Glomerular visceral epithelial cell (primary cell): ENCODE results near the gene GALNT18.

Source experiments
- DNase-seq: peaks from one replicate; pipeline ENCODE4 v3.0.0-alpha.2; 2016; ENCODE audit errors: extremely low spot score

Gene GALNT18

GRCh38 chr11:11436715-11437313 lies 185.0 kb downstream of the GALNT18 start:
- DNase-seq: no peak

GRCh38 chr11:11435635-11436034 lies 186.2 kb downstream of the GALNT18 start:
- DNase-seq: no peak

GRCh38 chr11:11433960-11434359 lies 187.8 kb downstream of the GALNT18 start:
- no peak for DNase-seq

- no peak for DNase-seq
Observed at GRCh38 chr11:11432621-11433319, 189.0 kb downstream of the GALNT18 start.

GRCh38 chr11:11430431-11430830 lies 191.4 kb downstream of the GALNT18 start:
- no peak for DNase-seq

- DNase-seq: no peak
Observed at GRCh38 chr11:11428714-11429113, 193.1 kb downstream of the GALNT18 start.

- no peak for DNase-seq
Observed at GRCh38 chr11:11427542-11427941, 194.3 kb downstream of the GALNT18 start.

GRCh38 chr11:11427140-11427539 lies 194.7 kb downstream of the GALNT18 start:
- no peak for DNase-seq

GRCh38 chr11:11426226-11426952 lies 195.4 kb downstream of the GALNT18 start:
- DNase-seq: no peak

- no peak for DNase-seq
Observed at GRCh38 chr11:11425806-11426205, 196.0 kb downstream of the GALNT18 start.

- no peak for DNase-seq
Observed at GRCh38 chr11:11424688-11425087, 197.1 kb downstream of the GALNT18 start.

GRCh38 chr11:11422411-11423128 lies 199.2 kb downstream of the GALNT18 start:
- no peak for DNase-seq

- DNase-seq: no peak
Observed at GRCh38 chr11:11421509-11421908, 200.3 kb downstream of the GALNT18 start.

GRCh38 chr11:11420899-11421285 lies 200.9 kb downstream of the GALNT18 start:
- DNase-seq: no peak

- DNase-seq: no peak
Observed at GRCh38 chr11:11420191-11420898, 201.5 kb downstream of the GALNT18 start.

GRCh38 chr11:11419747-11420146 lies 202.1 kb downstream of the GALNT18 start:
- DNase-seq: no peak

- DNase-seq: peak; percentile 20
Observed at GRCh38 chr11:11416917-11417316, 204.9 kb downstream of the GALNT18 start.

- peak; percentile 57 for DNase-seq
Observed at GRCh38 chr11:11416502-11416901, 205.3 kb downstream of the GALNT18 start.

- DNase-seq: no peak
Observed at GRCh38 chr11:11415901-11416300, 205.9 kb downstream of the GALNT18 start.

- no peak for DNase-seq
Observed at GRCh38 chr11:11414996-11415395, 206.8 kb downstream of the GALNT18 start.

- no peak for DNase-seq
Observed at GRCh38 chr11:11413776-11414175, 208.0 kb downstream of the GALNT18 start.
